DLD1 (cell line): Measurements from ENCODE around the gene DBP.
"Not testable (repeated sequence)": the region's sequence is repeated elsewhere in the genome, so short reads cannot be mapped to it uniquely, and the experiment has no call there.

Source experiments
- in situ Hi-C: cut with HindIII; loops from 2 replicates; pipeline ENCODE4 v1.10.0; 2017; ENCODE audit warnings: low sequenced_read_pairs

DBP gene, protein sequence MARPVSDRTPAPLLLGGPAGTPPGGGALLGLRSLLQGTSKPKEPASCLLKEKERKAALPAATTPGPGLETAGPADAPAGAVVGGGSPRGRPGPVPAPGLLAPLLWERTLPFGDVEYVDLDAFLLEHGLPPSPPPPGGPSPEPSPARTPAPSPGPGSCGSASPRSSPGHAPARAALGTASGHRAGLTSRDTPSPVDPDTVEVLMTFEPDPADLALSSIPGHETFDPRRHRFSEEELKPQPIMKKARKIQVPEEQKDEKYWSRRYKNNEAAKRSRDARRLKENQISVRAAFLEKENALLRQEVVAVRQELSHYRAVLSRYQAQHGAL

DNA sequence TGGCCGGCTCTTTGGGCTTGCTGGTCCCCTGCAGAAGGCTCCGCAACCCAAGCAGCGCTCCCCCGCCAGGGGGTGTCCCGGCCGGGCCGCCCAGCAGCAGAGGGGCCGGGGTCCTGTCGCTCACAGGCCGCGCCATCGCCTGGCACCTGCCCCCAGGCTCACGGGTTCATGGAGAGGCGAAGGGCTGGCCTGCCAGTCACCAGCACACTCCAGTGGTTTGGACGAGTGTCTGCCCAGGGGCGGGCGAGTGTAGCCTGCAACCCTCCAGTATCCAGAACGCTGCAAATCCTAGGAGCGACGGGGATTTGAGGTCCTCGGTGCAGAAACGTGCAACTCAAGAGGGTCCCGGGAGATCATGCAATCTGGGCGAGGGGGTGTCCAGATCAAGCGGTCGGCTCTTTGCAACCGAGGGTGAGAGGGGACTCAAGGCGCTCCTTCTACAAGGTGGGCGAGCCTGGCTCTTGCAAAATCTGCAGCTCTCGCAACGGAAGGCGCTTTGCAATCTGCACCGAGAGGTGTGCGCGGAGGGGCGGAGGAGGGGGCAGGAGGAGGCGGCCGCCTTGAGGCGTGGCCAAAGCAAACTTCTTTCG, at the start of gene DBP:
Gene DBP (minus strand): TSS at position 521 of the 590 bp plus-strand sequence. CDS start 385 bp downstream, at position 136.
- in situ Hi-C loops, result no loop called here

DNA sequence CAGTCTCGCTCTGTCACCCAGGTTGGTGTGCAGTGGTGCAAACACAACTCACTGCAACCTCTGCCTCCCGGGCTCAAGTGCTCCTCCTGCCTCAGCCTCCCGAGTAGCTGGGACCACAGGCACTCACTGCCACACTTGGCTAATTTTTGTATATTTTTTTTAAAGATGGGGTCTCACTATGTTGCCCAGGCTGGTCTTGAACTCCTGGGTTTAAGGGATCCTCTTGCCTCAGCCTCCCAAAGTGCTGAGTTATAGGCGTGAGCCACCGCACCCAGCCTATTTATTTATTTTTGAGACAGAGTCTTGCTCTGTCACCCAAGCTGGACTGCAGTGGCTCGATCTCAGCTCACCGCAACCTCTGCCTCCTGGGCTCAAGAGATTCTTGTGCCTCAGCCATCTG, 49.5 kb upstream of the DBP start:
- in situ Hi-C loops, result not testable (repeated sequence)

DNA sequence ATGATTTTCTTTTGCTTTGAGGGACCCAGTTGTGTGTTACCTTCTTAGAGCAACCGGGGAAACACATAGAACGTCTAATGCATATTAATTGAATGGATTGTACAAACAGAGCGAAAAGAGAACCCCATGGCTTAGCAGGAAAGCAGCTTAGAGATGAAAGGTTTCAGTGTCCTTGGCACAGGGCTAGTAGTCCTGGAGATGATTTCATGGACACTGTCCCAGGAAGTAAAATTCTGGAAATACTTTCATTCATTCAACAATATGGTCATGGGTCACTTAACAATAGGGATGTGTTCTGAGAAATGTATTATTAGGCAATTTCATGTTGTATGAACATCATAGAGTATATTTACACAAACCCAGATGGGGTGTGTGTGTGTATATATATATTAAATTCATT, 48.9 kb upstream of the DBP start:
- in situ Hi-C loops, result no loop called here

DNA sequence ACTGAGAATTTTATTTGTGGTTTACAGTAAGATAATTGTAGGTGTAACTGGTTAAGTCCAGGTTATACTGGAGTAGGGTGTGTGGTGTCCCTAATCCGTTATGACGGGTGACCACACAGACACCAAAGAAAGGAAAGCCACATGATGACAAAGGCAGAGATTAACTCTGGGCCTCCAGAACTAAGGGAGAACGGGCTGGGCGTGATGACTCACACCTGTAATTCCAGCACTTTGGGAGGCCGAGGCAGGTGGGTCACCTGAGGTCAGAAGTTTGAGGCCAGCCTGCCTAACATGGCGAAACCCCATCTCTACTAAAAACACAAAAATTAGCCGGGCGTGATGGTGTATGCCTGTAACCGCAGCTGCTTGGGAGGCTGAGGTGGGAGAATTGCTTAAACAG, 48.4 kb upstream of the DBP start:
- in situ Hi-C loops, result no loop called here

DNA sequence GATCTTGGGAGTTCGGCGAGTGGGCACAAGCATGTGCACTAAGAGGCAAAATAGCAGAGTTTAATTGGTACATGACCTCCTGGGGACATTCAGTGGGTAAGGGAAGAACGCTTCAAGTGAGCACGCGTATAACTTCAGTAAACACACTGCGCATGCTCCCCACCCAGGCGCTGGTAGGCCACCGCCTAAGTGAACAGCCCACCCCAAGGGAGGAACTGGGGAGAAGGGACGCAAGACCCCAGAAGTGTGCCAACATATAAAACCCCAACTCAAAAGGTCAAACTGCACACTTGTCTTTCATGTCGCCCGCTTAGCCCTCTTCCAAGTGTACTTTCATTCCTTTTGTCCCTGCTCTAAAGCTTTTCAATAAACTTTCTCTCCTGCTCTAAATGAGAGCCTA, 46.2 kb upstream of the DBP start:
- in situ Hi-C loops, result no loop called here

DNA sequence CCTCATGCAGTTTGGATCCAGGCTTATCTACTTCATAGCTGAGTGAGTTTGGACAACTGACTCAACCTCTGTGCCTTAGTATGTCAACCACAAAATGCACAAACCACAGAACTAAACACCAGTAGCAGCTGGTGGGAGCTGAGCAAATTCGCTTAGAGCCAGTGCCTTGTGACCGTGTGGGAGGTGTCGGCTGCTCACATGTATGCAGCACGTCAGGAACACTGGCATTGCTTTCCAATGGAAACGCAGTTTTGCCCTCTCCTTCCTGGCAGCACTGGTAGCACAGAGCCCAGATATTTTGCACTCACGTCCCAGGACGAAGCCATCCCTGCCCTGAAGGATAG, 43.9 kb upstream of the DBP start:
- in situ Hi-C loops, result no loop called here

DNA sequence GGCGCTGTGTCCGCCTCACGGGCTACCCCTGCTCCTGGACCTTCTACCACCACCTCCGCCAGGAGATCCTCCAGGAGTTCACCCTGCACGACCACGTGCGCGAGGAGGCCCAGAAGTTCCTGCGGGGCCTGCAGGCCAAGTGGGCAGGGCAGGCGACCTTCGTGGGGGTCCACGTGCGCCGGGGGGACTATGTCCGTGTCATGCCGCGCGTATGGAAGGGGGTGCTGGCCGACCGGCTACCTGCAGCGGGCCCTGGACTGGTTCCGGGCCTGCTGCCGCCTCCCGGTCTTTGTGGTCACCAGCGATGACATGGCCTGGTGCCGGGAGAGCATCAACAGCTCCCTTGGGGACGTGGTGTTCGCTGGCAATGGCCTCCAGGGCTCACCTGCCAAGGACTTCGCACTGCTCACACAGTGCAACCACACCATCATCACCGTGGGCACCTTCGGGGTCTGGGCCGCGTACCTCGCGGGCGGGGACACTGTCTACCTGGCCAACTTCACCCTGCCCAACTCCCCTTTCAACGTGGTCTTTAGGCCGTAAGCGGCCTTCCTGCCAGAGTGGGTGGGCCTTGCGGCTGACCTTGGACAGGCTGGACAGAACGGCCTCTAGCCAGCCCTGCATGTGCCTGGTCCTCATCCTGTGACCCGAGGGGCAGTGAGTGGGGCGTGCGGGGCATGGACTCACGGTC, 43.4 kb upstream of the DBP start:
- in situ Hi-C loops, result no loop called here

DNA sequence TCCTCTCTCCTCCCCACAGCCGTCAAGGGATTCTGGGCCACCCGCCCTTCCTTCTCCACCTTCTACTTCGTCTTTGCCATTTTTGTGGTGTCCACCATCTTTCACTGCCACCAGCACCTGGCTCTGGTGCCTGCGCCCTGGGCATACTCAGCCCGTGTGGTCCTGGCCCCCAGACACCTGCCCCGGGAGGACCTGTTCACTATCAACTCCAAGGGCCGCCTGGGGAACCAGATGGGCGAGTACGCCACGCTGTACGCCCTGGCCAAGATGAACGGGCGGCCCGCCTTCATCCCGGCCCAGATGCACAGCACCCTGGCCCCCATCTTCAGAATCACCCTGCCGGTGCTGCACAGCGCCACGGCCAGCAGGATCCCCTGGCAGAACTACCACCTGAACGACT, 42.8 kb upstream of the DBP start:
- in situ Hi-C loops, result not testable (repeated sequence)

DNA sequence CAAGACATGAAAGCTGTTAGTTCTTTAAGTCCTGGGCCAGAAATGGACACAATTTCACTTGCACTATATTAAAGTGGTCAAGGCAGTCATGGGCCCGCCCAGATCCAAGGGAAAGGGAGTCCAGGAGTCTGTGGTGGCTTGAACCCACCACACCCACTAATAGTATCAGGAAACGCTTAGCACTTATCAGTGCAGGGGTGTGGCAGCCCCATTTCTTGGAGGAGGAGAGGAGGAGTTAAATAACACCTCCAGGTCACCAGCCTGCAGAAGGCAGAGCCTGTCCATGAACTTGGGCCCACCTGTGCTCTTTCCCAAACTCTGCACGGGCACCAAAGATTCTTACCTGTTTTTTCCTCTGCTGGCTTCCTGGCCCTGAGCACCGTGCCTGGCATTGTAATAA, 41.0 kb upstream of the DBP start:
- in situ Hi-C loops, result no loop called here

DNA sequence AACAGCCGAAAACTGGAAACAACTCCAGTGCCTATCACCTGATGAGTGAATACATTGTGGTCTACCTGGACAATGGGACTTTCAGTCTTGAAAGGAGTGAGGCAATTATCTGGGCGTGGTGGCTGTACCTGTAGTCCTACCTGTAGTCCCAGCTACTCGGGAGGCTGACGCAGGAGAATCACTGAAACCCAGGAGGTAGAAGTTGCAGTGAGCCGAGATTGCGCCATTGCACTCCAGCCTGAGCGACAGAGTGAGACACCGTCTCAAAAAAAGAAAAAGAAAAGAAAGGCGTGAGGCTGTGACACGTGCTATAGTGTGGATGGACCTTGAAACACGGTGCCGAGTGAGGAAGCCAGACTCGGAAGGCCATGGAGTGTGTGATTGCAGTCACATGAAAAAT, 39.7 kb upstream of the DBP start:
- in situ Hi-C loops, result no loop called here

DNA sequence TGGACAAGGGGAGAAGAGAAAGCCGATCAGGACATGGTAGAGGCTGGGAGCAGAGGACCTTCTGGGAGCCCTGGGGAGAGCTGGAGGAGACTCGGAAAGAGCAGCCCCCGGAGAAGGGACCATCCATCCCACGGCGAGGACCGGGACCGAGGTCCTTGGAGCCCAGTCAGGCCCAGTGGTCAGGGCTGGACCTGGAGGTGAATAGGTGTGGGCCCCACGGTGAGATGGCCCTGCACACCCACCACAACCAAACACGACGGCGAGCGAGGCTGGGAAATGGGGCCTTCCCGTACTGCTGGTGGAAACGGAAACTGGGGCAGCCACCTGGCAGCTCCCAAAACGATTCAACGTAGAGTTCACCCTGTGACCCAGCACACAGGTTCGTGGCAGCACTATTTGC, 39.3 kb upstream of the DBP start:
- in situ Hi-C loops, result no loop called here

DNA sequence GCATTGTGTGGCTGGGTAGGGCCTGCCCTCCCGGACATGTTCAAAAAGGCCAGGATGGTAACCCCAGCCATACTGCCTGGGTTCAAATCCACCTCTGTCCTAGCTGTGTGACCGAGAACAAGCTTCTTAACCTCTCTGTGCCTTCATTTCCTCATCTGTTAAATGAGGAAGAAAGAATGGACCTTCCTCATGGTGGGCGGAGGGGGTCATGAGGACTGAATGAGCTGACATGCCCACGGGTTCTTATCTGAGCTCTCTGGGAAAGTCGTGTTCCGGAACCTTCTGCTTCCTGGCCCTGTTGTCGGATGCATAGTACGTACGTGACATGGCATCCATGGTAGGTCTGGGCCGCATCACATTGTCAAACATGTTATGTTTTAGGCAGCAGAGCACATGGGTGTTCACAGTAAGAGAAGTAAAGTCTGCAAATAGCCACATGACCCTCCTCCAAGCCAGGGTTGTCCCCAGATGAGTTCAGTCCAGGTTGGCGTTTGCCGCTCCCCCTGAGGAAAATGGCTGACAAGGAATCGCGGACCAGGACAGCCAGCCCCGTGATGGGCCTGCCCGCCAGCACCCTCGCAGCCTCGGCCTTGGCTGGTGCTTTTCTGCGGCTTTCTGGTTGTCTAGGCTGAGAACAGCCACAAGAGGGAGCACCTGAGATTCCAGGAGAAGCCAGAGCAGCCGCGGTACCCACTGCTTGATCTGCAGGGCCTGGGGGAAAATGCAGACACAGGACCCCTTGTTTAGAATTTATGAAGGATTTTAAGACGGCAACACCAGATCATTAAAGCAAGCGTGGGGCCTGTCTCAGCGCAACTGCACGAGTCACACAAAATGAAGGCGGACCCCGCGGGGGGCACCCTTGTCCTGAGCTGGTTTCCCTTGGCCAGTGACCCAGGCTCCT, 38.0 kb upstream of the DBP start:
- in situ Hi-C loops, result no loop called here

DNA sequence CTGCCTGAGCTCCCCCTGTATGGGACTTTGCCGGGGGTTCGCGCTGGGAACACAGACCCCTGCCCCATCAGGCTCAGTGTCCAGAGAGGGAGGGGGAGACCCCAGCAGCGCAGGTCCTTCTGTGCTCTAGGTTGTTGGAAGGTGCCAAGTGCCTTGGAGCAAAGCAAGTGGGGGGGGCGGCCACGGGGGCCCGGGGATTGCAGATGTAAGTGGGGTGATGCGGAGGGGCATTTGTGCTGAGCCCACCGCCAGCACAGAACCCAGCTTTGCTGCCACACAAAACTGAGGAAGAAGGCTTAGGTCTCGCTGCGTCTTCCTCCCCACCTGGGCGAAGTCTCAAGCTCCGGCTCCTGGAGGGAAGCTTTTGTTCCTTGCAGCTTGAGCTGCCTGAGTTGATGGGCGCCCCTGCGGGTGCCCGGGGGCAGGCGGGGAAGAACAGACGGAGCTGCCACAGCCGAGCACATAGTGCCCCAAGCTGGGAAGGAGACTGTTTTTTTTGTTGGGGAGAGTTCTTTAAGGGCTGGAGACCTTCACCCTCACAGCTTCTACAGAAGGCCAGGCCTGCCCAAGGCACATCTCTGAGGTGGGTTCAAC, 37.1 kb upstream of the DBP start:
- in situ Hi-C loops, result no loop called here

DNA sequence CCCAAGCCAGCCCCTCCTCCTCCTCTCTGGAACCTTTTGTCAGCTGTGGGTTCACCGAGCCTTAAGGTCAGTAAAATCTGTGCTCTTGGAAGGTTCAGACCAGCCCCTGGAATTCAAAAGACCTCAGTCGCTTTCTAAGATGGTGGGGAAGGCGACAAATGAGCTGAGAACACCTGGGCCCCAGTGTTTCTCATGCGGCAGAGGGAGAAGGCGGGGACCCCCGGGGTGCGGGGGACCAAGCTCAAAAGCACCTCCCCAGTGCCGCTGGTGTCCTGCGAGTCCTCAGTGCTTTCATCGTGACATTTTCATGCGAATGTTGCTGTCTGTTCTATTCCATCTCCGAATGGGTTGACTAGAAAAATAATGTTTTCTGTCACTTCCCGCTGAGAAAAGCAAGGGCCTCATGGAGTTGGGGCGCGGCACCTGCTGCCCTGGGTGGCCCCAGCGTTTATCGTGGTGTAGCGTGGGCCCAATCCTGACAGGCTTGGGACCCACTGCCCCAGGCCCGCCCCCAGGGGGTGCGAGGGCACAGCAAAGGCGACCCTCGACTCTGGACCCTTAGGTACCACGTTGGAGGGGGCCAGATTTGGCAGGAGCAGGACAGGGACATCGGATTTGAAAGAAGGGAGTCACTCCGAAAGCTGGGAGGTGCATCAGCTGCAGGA, 36.4 kb upstream of the DBP start:
- in situ Hi-C loops, result no loop called here

DNA sequence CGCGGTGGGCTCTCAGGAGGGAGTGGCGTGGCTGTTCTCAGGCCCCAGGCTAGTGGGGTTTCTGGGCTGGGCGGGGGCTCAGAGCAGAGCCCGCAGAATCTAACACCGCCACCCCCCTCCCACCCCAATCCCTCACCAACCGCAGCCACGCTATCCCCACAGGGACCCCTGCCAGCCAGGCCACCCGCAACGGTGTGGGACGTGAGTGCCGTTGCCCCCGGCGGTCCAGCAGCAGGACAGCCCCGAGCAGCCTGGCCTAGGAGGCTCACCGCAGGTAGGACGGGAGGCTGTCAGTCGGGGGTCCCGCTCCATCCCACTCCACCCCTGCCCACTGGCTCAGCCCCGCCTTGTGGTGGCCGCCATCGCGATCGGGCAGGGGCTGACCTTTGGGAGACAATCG, 35.8 kb upstream of the DBP start, which contains the start of gene NTN5:
Gene NTN5 (minus strand): TSS at position 24 of the 400 bp plus-strand sequence. CDS start 2,031 bp downstream, outside the sequence.
- in situ Hi-C loops, result no loop called here

DNA sequence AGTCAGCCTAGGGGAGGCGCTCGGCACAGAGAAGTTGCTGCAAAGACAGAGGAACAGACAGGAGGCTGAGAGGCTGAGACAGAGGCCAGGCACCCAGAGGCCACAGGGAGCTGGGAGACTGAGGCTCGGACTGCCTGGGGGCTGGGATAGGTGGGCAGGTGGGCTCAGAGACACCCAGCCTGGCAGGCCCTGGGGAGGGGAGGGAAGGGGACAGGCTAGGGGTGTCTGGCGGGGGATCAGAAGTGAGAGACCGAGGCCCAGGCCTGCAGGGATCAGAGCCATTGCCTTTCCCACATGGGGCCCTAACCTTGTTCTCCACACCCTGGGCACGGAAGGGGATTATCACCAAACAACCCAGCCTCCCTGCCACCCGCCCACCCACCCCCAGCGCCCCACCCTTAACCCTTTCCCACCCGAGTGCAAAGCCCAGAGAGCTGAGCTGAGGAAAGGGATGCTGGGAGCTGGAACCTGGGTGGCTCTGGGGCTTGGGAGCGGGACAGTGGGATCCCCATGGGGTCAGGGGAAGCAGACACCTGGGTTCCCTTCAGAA, 34.3 kb upstream of the DBP start:
- in situ Hi-C loops, result no loop called here

DNA sequence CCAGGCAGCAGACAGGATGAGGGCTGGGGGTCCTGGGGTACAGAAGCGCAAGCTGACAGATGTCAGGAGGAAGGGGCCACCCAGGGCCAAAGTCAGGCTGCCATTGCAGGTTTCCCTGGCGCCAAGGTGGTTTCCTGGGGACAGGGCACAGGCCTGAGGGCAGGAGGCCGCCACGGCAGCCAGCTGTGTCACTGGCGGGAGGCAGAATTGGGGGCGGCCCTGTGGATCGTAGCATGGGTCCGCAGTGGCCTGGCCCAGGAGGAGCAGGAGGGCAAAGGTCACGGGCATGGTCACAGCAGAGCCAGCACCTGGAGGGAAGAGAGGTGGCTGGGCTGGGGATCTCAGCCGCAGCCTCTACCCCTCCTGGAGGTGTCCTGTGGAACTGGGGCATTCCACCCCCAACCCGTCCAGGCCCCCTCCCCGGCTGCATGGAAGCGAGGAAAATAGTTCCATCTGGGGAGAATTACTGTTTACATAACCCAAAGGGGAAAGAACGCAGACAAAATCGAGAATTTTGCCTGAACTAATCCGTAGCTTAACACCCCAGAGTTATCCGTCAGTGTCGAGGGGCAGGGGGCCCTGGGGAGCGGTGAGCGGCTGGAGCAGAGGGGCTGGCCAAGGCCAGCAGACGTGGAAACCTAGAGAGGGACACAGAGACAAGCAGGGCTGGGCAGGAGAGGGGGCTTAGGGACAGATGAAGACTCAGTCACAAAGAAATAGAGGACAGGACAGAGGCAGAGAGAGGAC, 33.7 kb upstream of the DBP start:
- in situ Hi-C loops, result no loop called here

DNA sequence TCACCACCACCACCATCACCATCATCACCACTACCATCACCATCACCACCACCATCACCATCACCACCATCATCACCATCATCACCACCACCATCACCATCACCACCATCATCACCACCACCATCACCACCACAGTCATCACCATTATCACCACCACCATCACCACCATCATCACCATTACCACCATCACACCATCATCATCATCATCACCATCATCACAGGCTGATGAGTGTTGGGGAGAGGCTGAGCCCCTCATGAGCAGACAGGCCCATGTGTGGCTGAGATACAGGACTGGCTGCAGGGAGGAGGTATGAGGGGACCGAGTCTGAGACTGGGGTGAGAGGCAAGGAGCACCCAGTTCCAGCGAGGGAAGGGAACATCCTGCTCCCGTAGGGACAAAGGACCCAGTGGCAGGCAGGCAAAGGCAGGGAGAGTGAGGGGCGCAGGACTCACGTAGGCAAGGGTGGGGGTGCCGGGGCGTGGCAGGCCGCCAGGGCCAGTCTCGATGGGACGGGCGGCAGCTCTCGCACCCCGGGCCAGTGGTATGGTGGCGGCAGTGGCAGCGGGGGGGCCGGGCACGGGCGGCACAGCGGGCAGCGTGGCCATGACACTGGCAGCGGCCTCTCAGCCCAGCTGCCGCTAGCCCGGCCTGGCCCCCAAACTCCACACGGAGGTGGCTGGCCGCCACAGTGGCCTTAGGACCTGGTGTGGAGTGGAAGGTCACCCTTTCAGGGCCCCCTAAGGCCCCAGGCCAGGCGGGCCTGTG, 32.9 kb upstream of the DBP start:
- in situ Hi-C loops, result no loop called here

DNA sequence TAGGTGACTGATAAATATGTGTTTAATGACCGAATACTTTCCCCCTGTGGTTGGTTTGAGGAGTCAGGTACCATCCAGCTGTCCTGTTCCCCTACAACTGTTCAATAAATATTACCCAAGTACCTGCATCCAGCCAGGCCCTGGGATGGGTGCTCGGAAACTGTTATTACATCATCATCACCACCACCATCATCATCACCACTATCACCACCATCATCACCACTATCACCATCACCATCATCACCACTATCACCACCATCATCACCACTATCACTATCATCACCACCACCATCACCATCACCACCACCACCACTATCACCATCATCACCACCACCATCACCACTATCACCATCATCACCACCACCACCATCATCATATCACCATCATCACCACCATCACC, 31.6 kb upstream of the DBP start:
- in situ Hi-C loops, result no loop called here
